Left renal cortex interstitium (tissue), 4 donors: ENCODE data around the gene SERPINB3. TPM values are rescaled to one million over a fixed set of nuclear protein-coding genes. Genes with fewer than 3 reads are reported as not detected.
"Not testable (repeated sequence)": the region's sequence is repeated elsewhere in the genome, so short reads cannot be mapped to it uniquely, and the experiment has no call there.

Source experiments
- DNase-seq, 4 donors: peaks; one replicate each; pipeline ENCODE4 v3.0.0-alpha.2; 2013; ENCODE audit warnings: low read depth in 4 of 4, low spot score in 2 of 4, missing footprints in 1 of 4
- polyA plus RNA-seq, 4 donors: library from polyadenylated mRNA; unstranded; fragments of 120-200 nt; gene quantifications; one replicate each; pipeline ENCODE4 v1.2.1, GENCODE V29; 2013; ENCODE audit not compliant: insufficient read length in 4 of 4

SERPINB3 gene
- polyA plus RNA-seq, 4 donors, result 0.13 TPM; not detected in 2

- DNase-seq, result no peak
Observed at GRCh38 chr18:63648241-63648640, 13.5 kb downstream of the SERPINB3 start.

GRCh38 chr18:63646936-63647335, 14.8 kb downstream of the SERPINB3 start:
- DNase-seq, result no peak

GRCh38 chr18:63644694-63645093, 17.0 kb downstream of the SERPINB3 start:
- not testable (repeated sequence) for DNase-seq

GRCh38 chr18:63644142-63644541, 17.6 kb downstream of the SERPINB3 start, which contains the start of gene SERPINB4:
SERPINB4 (minus strand) TSS chr18:63644256; CDS start chr18:63643577, 679 bp downstream.
- DNase-seq, result not testable (repeated sequence)

GRCh38 chr18:63642668-63643356, 18.9 kb downstream of the SERPINB3 start:
- not testable (repeated sequence) for DNase-seq

- DNase-seq, result not testable (repeated sequence)
Observed at GRCh38 chr18:63641157-63641680, 20.5 kb downstream of the SERPINB3 start.

- DNase-seq, result no peak
Observed at GRCh38 chr18:63637703-63638102, 24.0 kb downstream of the SERPINB3 start.

GRCh38 chr18:63627819-63628218, 33.9 kb downstream of the SERPINB3 start:
- no peak for DNase-seq

GRCh38 chr18:63626431-63626830, 35.3 kb downstream of the SERPINB3 start:
- no peak for DNase-seq

- no peak for DNase-seq
Observed at GRCh38 chr18:63624863-63625262, 36.8 kb downstream of the SERPINB3 start.

GRCh38 chr18:63619661-63620060, 42.0 kb downstream of the SERPINB3 start:
- DNase-seq, result no peak

- no peak for DNase-seq
Observed at GRCh38 chr18:63617915-63618234, 43.8 kb downstream of the SERPINB3 start.

- DNase-seq, result no peak
Observed at GRCh38 chr18:63617049-63617914, 44.4 kb downstream of the SERPINB3 start.

GRCh38 chr18:63613420-63613819, 48.3 kb downstream of the SERPINB3 start:
- no peak for DNase-seq

- DNase-seq, result no peak
Observed at GRCh38 chr18:63606526-63606925, 55.2 kb downstream of the SERPINB3 start.

Other genes with a start within 250 kb of the SERPINB3 start
- 10 to 100 TPM; 55.0 to 66.2 (median 59.4) TPM for gene VPS4B, start 239.4 kb downstream of the SERPINB3 start, polyA plus RNA-seq
- gene SERPINB5, start 184.9 kb downstream of the SERPINB3 start, polyA plus RNA-seq, result not detected
- not detected for gene SERPINB12, start 119.5 kb downstream of the SERPINB3 start, polyA plus RNA-seq
- not detected for gene SERPINB13, start 74.5 kb downstream of the SERPINB3 start, polyA plus RNA-seq
- under 1 TPM in 2 of 4 donors, not detected in 2; 0.08 TPM for gene SERPINB4, start 17.6 kb downstream of the SERPINB3 start, polyA plus RNA-seq
- not detected for gene SERPINB11, start 41.1 kb upstream of the SERPINB3 start, polyA plus RNA-seq
- under 1 TPM; 0.20 to 0.65 (median 0.54) TPM for gene SERPINB7, start 113.5 kb upstream of the SERPINB3 start, polyA plus RNA-seq
- under 1 TPM; 0.09 to 0.27 (median 0.14) TPM for gene SERPINB2, start 225.8 kb upstream of the SERPINB3 start, polyA plus RNA-seq
- gene SERPINB10, start 246.1 kb upstream of the SERPINB3 start, polyA plus RNA-seq, result under 1 TPM; 0.19 to 0.38 (median 0.35) TPM